H1 (cell line): ENCODE data around the gene STAT3. TPM values are rescaled to one million over a fixed set of nuclear protein-coding genes. Genes with fewer than 3 reads are reported as not detected.
"Not testable (repeated sequence)": the region's sequence is repeated elsewhere in the genome, so short reads cannot be mapped to it uniquely, and the experiment has no call there.

ENCODE experiments used
- CTCF ChIA-PET: fragments of 300-600 bp; sonication (Branson Sonifier 250); formaldehyde crosslinking; loops from one replicate; lab custom pipeline; 2021; ENCODE audit not compliant: partially characterized antibody; lab: Charles Lee
- POLR2A ChIA-PET: fragments of 300-600 bp; sonication (Branson Sonifier 250); formaldehyde crosslinking; loops from one replicate; lab custom pipeline; 2021; ENCODE audit warnings: inconsistent platforms; ENCODE audit not compliant: partially characterized antibody; lab: Charles Lee
- DNase-seq, 2 experiments: peaks; one replicate each; pipeline versions ENCODE4 v3.0.0 to v3.0.0-alpha.2; 2010 to 2022; ENCODE audit warnings: low spot score in 2 of 2, low read depth in 1 of 2, mixed read lengths in 1 of 2
- FAIRE-seq: peaks from 2 replicates; lab custom pipeline; 2011; peaks lifted over from hg19 to GRCh38; lab: Jason Lieb, UNC
- H2AFZ ChIP-seq: 2 replicates; pipeline ENCODE4 v1.8.1; 2012; ENCODE audit warnings: low read length, inconsistent platforms
- H2AK5ac ChIP-seq: 2 replicates; pipeline ENCODE4 v1.6.1; 2013; ENCODE audit warnings: low read depth, low read length
- H2BK120ac ChIP-seq: replicated peaks from 2 replicates; pipeline ENCODE3; 2013; ENCODE audit warnings: low read depth, low read length, inconsistent platforms
- H2BK12ac ChIP-seq: 2 replicates; pipeline ENCODE4 v1.6.1; 2013; ENCODE audit warnings: low read depth, low read length
- H2BK15ac ChIP-seq: 2 replicates; pipeline ENCODE4 v1.6.1; 2013; ENCODE audit warnings: low read length
- H2BK20ac ChIP-seq: 2 replicates; pipeline ENCODE4 v1.6.1; 2013; ENCODE audit warnings: low read length
- H2BK5ac ChIP-seq: 2 replicates; pipeline ENCODE4 v1.6.1; 2013; ENCODE audit warnings: low read depth, low read length
- H3K14ac ChIP-seq: 2 replicates; pipeline ENCODE4 v1.6.1; 2013; ENCODE audit warnings: inconsistent platforms; ENCODE audit not compliant: insufficient read length
- H3K18ac ChIP-seq: 2 replicates; pipeline ENCODE4 v1.6.1; 2013; ENCODE audit warnings: low read length; ENCODE audit errors: extremely low read depth
- H3K23ac ChIP-seq: 2 replicates; pipeline ENCODE4 v1.6.1; 2013; ENCODE audit warnings: inconsistent platforms; ENCODE audit not compliant: insufficient read length
- H3K23me2 ChIP-seq: 2 replicates; pipeline ENCODE4 v1.6.1; 2013; ENCODE audit warnings: low read depth, low read length
- H3K27ac ChIP-seq: 2 replicates; pipeline ENCODE4 v1.6.1; 2011; ENCODE audit warnings: low read depth, low read length, inconsistent platforms
- H3K27me3 ChIP-seq, 4 experiments: replicated peaks in 1 of 4; 1 replicate in 1 of 4; 2 replicates in 3 of 4; pipeline versions ENCODE4 v1.6.1 to v1.8.1; 2011 to 2013; ENCODE audit warnings: low read length in 3 of 4, mild to moderate bottlenecking in 3 of 4, inconsistent platforms in 2 of 4, mixed read lengths in 2 of 4, moderate library complexity in 1 of 4; ENCODE audit not compliant: control insufficient read depth in 3 of 4, insufficient read depth in 3 of 4; ENCODE audit errors: extremely low read depth in 1 of 4
- H3K36me3 ChIP-seq, 4 experiments: 2 replicates each; pipeline versions ENCODE4 v1.6.1 to v1.8.1; 2011 to 2013; ENCODE audit warnings: mild to moderate bottlenecking in 4 of 4, low read length in 3 of 4, moderate library complexity in 2 of 4, control low read depth in 1 of 4, inconsistent platforms in 1 of 4; ENCODE audit not compliant: insufficient read depth in 4 of 4, control insufficient read depth in 2 of 4
- H3K4ac ChIP-seq: replicated peaks from 2 replicates; pipeline ENCODE3; 2013; ENCODE audit warnings: low read length, low read depth, mixed read lengths, inconsistent platforms; ENCODE audit not compliant: insufficient read length
- H3K4me1 ChIP-seq, 4 experiments: replicated peaks in 1 of 4; 1 replicate in 1 of 4; 2 replicates in 3 of 4; pipeline versions ENCODE4 v1.6.1 to v1.8.1; 2011 to 2013; ENCODE audit warnings: low read length in 3 of 4, inconsistent platforms in 2 of 4, mixed read lengths in 1 of 4; ENCODE audit not compliant: insufficient read depth in 4 of 4, control insufficient read depth in 3 of 4
- H3K4me2 ChIP-seq, 2 experiments: 2 replicates each; pipeline versions ENCODE4 v1.6.1 to v1.8.1; 2011 to 2013; ENCODE audit warnings: low read depth in 2 of 2, low read length in 2 of 2, control low read depth in 1 of 2, inconsistent platforms in 1 of 2, mild to moderate bottlenecking in 1 of 2; ENCODE audit not compliant: insufficient read depth in 1 of 2
- H3K4me3 ChIP-seq, 4 experiments: fragments of 200-600, 300-600 bp in 1 of 4; sonication (generic), shearing (Covaris generic), sonication (Bioruptor Twin) in 1 of 4; 2 replicates each; pipeline versions ENCODE4 v1.5.1 to v1.8.1; 2011 to 2016; ENCODE audit warnings: low read length in 4 of 4, low read depth in 3 of 4, control low read depth in 2 of 4, inconsistent platforms in 2 of 4, mild to moderate bottlenecking in 2 of 4, mixed read lengths in 1 of 4, moderate library complexity in 1 of 4; ENCODE audit not compliant: insufficient read depth in 2 of 4; ENCODE audit errors: extremely low read depth in 1 of 4
- H3K56ac ChIP-seq: replicated peaks from 2 replicates; pipeline ENCODE3; 2013; ENCODE audit warnings: low read depth, mild to moderate bottlenecking, mixed read lengths, low read length, inconsistent platforms; ENCODE audit not compliant: insufficient read length
- H3K79me1 ChIP-seq: 2 replicates; pipeline ENCODE4 v1.6.1; 2013; ENCODE audit warnings: low read depth, low read length, control low read depth
- H3K79me2 ChIP-seq, 2 experiments: 2 replicates each; pipeline versions ENCODE4 v1.6.1 to v1.8.1; 2012 to 2013; ENCODE audit warnings: low read length in 2 of 2, mild to moderate bottlenecking in 2 of 2, inconsistent platforms in 1 of 2; ENCODE audit not compliant: insufficient read depth in 2 of 2, control insufficient read depth in 1 of 2
- H3K9ac ChIP-seq, 4 experiments: replicated peaks in 1 of 4; 1 replicate in 1 of 4; 2 replicates in 3 of 4; pipeline versions ENCODE4 v1.6.1 to v1.8.1; 2011 to 2013; ENCODE audit warnings: low read depth in 3 of 4, low read length in 3 of 4, control low read depth in 2 of 4, mild to moderate bottlenecking in 2 of 4, moderate library complexity in 2 of 4, inconsistent platforms in 1 of 4; ENCODE audit errors: extremely low read depth in 1 of 4
- H3K9me3 ChIP-seq, 2 experiments: 2 replicates each; pipeline versions ENCODE4 v1.6.1 to v1.8.1; 2012 to 2013; ENCODE audit warnings: mild to moderate bottlenecking in 2 of 2, moderate library complexity in 2 of 2, control low read depth in 1 of 2, inconsistent platforms in 1 of 2, low read depth in 1 of 2, low read length in 1 of 2, mixed read lengths in 1 of 2; ENCODE audit not compliant: insufficient read depth in 2 of 2
- H4K20me1 ChIP-seq, 2 experiments: replicated peaks in 1 of 2; 2 replicates each; pipeline versions ENCODE3 to v1.8.1; 2011 to 2013; ENCODE audit warnings: inconsistent platforms in 2 of 2, low read length in 2 of 2, mild to moderate bottlenecking in 1 of 2; ENCODE audit not compliant: insufficient read depth in 2 of 2, control insufficient read depth in 1 of 2
- H4K5ac ChIP-seq: 2 replicates; pipeline ENCODE4 v1.6.1; 2013; ENCODE audit warnings: low read length, low read depth, mixed read lengths, inconsistent platforms; ENCODE audit not compliant: insufficient read length
- H4K8ac ChIP-seq: 2 replicates; pipeline ENCODE4 v1.8.0; 2013; ENCODE audit warnings: mild to moderate bottlenecking, moderate library complexity, low read length, inconsistent platforms; ENCODE audit not compliant: insufficient read depth; ENCODE audit errors: extremely low read depth
- H4K91ac ChIP-seq: replicated peaks from 2 replicates; pipeline ENCODE3; 2013; ENCODE audit warnings: low read length, mixed read lengths, inconsistent platforms; ENCODE audit not compliant: insufficient read length
- WGBS, 2 experiments: shearing (Covaris generic) in 1 of 2; methylation state at CpG; one replicate each; pipeline versions ENCODE4 v1.1.6 to v1.1.7; 2013 to 2015; ENCODE audit warnings: low lambda C conversion rate in 2 of 2, mixed read lengths in 2 of 2, inconsistent platforms in 1 of 2, low coverage in 1 of 2, missing lambda C conversion rate in 1 of 2; ENCODE audit not compliant: insufficient replicate concordance in 2 of 2, insufficient coverage in 1 of 2, insufficient read length in 1 of 2; ENCODE audit errors: extremely low coverage in 1 of 2, missing lambda C conversion rate in 1 of 2; 5-methylcytosine and 5-hydroxymethylcytosine counted together
- polyA plus RNA-seq, 7 experiments: library from polyadenylated mRNA; depleted of rRNA in 3 of 7; stranded (reverse) in 5 of 7; unstranded in 2 of 7; fragments of >200 nt in 5 of 7; fragments of 200-250 nt in 2 of 7; gene quantifications; 1 replicate in 5 of 7; 2 replicates in 1 of 7; 4 replicates in 1 of 7; pipeline versions ENCODE4 v1.2.1 to v1.2.3, GENCODE V29; 2011 to 2013; ENCODE audit warnings: missing spikeins in 2 of 7, mixed read lengths in 2 of 7
- total RNA-seq: library from RNA; stranded (reverse); fragmentation: NEBNext Ultra II Directional; extraction: Animal tissue kit (Norgen Biotek cat#: 25700); gene quantifications from 2 replicates; pipeline ENCODE4 v1.2.1, GENCODE V29; 2021

The STAT3 gene
- total and polyA plus RNA-seq, 2 of the 8 experiments (the other 6 are each of a cell fraction or from before 2014, with no cell fraction given), result 38.4 to 94.1 TPM

- POLR2A ChIA-PET, result interaction anchor here (0.8 to 2.5 kb wide), 3 partner anchors 11 to 93 kb away, joined by 3 to 11 read pairs (median 6); partner anchors contain the start of gene STAT3
- H3K23me2 ChIP-seq, FAIRE-seq, H4K8ac ChIP-seq, H3K36me3 ChIP-seq, H3K4me3 ChIP-seq, H2BK20ac ChIP-seq, H3K4me2 ChIP-seq, H2BK120ac ChIP-seq, H3K9me3 ChIP-seq, H3K27me3 ChIP-seq, H3K18ac ChIP-seq, H3K9ac ChIP-seq, H3K4ac ChIP-seq, H2BK15ac ChIP-seq, H3K56ac ChIP-seq, H4K91ac ChIP-seq, H4K5ac ChIP-seq, H3K4me1 ChIP-seq, H3K14ac ChIP-seq, H3K27ac ChIP-seq, H2BK5ac ChIP-seq, H2AK5ac ChIP-seq, DNase-seq, H2AFZ ChIP-seq, H3K23ac ChIP-seq, H2BK12ac ChIP-seq: not testable (repeated sequence)
- H3K79me1 ChIP-seq, result peaks cover 13% of the 10 kb centered on the region
- CTCF ChIA-PET, result interaction anchor here (0.5 to 2.1 kb wide), 6 partner anchors 10 to 561 kb away, joined by 3 to 7 read pairs (median 4); no protein-coding TSS in a partner anchor
- 84% methylated on average over 5 of the region's 5 CpGs; no CpG with 5 or more reads in 1 of the 2 experiments for WGBS, 2 experiments
- peaks cover 0 to 14% of the 10 kb centered on the region in 2 experiments for H4K20me1 ChIP-seq
- H3K79me2 ChIP-seq, result peaks cover 15 to 90% of the 10 kb centered on the region in 2 experiments
Observed at GRCh38 chr17:42368310-42368709, 19.9 kb downstream of the STAT3 start.
